Muscle of leg (tissue), 11 donors: ENCODE data around the gene DUSP15. TPM values are rescaled to one million over a fixed set of nuclear protein-coding genes. Genes with fewer than 3 reads are reported as not detected.

ENCODE experiments used
- DNase-seq: peaks from one replicate; pipeline ENCODE4 v3.0.0; 2013
- H3K27ac ChIP-seq: one replicate; pipeline ENCODE4 v1.5.1; 2013; ENCODE audit warnings: mild to moderate bottlenecking, low read length, control low read depth
- H3K27me3 ChIP-seq: one replicate; pipeline ENCODE4 v1.6.1; 2013; ENCODE audit warnings: low read length; ENCODE audit not compliant: control insufficient read depth, insufficient read depth
- H3K36me3 ChIP-seq: one replicate; pipeline ENCODE4 v1.6.1; 2013; ENCODE audit warnings: low read length; ENCODE audit not compliant: control insufficient read depth, insufficient read depth
- H3K4me1 ChIP-seq: one replicate; pipeline ENCODE4 v1.6.1; 2013; ENCODE audit warnings: low read length; ENCODE audit not compliant: control insufficient read depth, insufficient read depth
- H3K4me3 ChIP-seq: one replicate; pipeline ENCODE4 v1.5.1; 2013; ENCODE audit warnings: low read length, control low read depth
- H3K9me3 ChIP-seq: replicated peaks from 2 replicates; pipeline ENCODE4 v1.6.1; 2013; ENCODE audit warnings: low read depth, low read length; ENCODE audit not compliant: control insufficient read depth
- WGBS: methylation state at CpG from one replicate; pipeline ENCODE4 v1.1.5; 2013; ENCODE audit warnings: missing lambda C conversion rate; ENCODE audit not compliant: insufficient coverage; 5-methylcytosine and 5-hydroxymethylcytosine counted together
- polyA plus RNA-seq, 8 donors: library from polyadenylated mRNA; unstranded; fragments of 120-200 nt; gene quantifications; one replicate each; pipeline versions ENCODE4 v1.2.1 to v1.2.3, GENCODE V29; 2013; ENCODE audit warnings: inconsistent platforms in 1 of 8, low replicate concordance in 1 of 8; ENCODE audit not compliant: insufficient read length in 8 of 8, insufficient read depth in 1 of 8
- total RNA-seq: library from RNA; stranded (reverse); fragments of 120-200 nt; gene quantifications from one replicate; pipeline ENCODE4 v1.2.4, GENCODE V29; 2013

The DUSP15 gene
- total and polyA plus RNA-seq, 9 donors: 1.6 to 5.1 (median 2.4) TPM

- DNase-seq: no peak
- no peaks in the 10 kb centered on the region for H3K36me3 ChIP-seq
- H3K9me3 ChIP-seq: no peaks in the 10 kb centered on the region
- H3K4me1 ChIP-seq: no peaks in the 10 kb centered on the region
- H3K27me3 ChIP-seq: no peaks in the 10 kb centered on the region
- no peak overlapping the region for H3K27ac ChIP-seq
- WGBS: 63% methylated on average over 3 of the region's 4 CpGs
- H3K4me3 ChIP-seq: no peak overlapping the region
Observed at GRCh38 chr20:31910071-31910803, 39.9 kb upstream of the DUSP15 start.

- 85% methylated on average over 15 of the region's 17 CpGs for whole genome bisulfite sequencing
Observed at GRCh38 chr20:31909253-31910070, 39.1 kb upstream of the DUSP15 start.

GRCh38 chr20:31908424-31908823 is 38.1 kb upstream of the DUSP15 start:
- Histone ChIP-seq H3K4me1 (no peaks in the 10 kb centered on the region), H3K9me3 (no peaks in the 10 kb centered on the region), H3K4me3 (no peak overlapping the region), H3K27ac (no peak overlapping the region), H3K36me3 (no peaks in the 10 kb centered on the region), H3K27me3 (no peaks in the 10 kb centered on the region)
- DNase-seq: no peak
- 86% methylated on average over 5 of the region's 11 CpGs for WGBS

More at GRCh38 chr20:31909253-31910070, 39.1 kb upstream of the DUSP15 start:
- H3K9me3 ChIP-seq: no peaks in the 10 kb centered on the region
- no peak overlapping the region for H3K4me3 ChIP-seq
- H3K27ac ChIP-seq: no peak overlapping the region
- DNase-seq: no peak
- no peaks in the 10 kb centered on the region for H3K4me1 ChIP-seq
- H3K36me3 ChIP-seq: no peaks in the 10 kb centered on the region
- no peaks in the 10 kb centered on the region for H3K27me3 ChIP-seq

GRCh38 chr20:31908016-31908415 is 37.7 kb upstream of the DUSP15 start:
- H3K9me3 ChIP-seq: no peaks in the 10 kb centered on the region
- WGBS: 92% methylated on average over 4 of the region's 5 CpGs

GRCh38 chr20:31907046-31907445 is 36.7 kb upstream of the DUSP15 start:
- no peaks in the 10 kb centered on the region for H3K4me1 ChIP-seq
- no peak overlapping the region for H3K4me3 ChIP-seq
- no peaks in the 10 kb centered on the region for H3K27me3 ChIP-seq
- no peaks in the 10 kb centered on the region for H3K36me3 ChIP-seq
- H3K27ac ChIP-seq: no peak overlapping the region
- H3K9me3 ChIP-seq: no peaks in the 10 kb centered on the region
- no CpG with 5 or more reads among the region's 5 CpGs for WGBS
- no peak for DNase-seq

More at GRCh38 chr20:31908016-31908415, 37.7 kb upstream of the DUSP15 start:
- no peaks in the 10 kb centered on the region for H3K4me1 ChIP-seq
- no peak for DNase-seq
- H3K27ac ChIP-seq: no peak overlapping the region
- no peaks in the 10 kb centered on the region for H3K36me3 ChIP-seq
- H3K27me3 ChIP-seq: no peaks in the 10 kb centered on the region
- H3K4me3 ChIP-seq: no peak overlapping the region

- no peak overlapping the region for H3K27ac ChIP-seq
- H3K36me3 ChIP-seq: no peaks in the 10 kb centered on the region
- WGBS: 77% methylated on average over 2 of the region's 5 CpGs
- no peaks in the 10 kb centered on the region for H3K9me3 ChIP-seq
- no peaks in the 10 kb centered on the region for H3K4me1 ChIP-seq
- no peak overlapping the region for H3K4me3 ChIP-seq
- no peak for DNase-seq
- H3K27me3 ChIP-seq: no peaks in the 10 kb centered on the region
Observed at GRCh38 chr20:31906001-31906400, 35.7 kb upstream of the DUSP15 start.

- H3K27me3 ChIP-seq: no peaks in the 10 kb centered on the region
- H3K27ac ChIP-seq: no peak overlapping the region
- H3K4me1 ChIP-seq: no peaks in the 10 kb centered on the region
- WGBS: 80% methylated on average over 1 of the region's 1 CpG
- no peak overlapping the region for H3K4me3 ChIP-seq
- no peaks in the 10 kb centered on the region for H3K9me3 ChIP-seq
- H3K36me3 ChIP-seq: no peaks in the 10 kb centered on the region
- no peak for DNase-seq
Observed at GRCh38 chr20:31903627-31904386, 33.5 kb upstream of the DUSP15 start.

- Histone ChIP-seq H3K36me3 (no peaks in the 10 kb centered on the region), H3K9me3 (no peaks in the 10 kb centered on the region), H3K27me3 (no peaks in the 10 kb centered on the region), H3K27ac (no peak overlapping the region), H3K4me3 (no peak overlapping the region), H3K4me1 (no peaks in the 10 kb centered on the region)
- DNase-seq: no peak
- WGBS: 75% methylated on average over 1 of the region's 6 CpGs
Observed at GRCh38 chr20:31901615-31902014, 31.3 kb upstream of the DUSP15 start.

GRCh38 chr20:31897541-31897940 is 27.2 kb upstream of the DUSP15 start:
- H3K27ac ChIP-seq: no peak overlapping the region
- no peak for DNase-seq
- no peak overlapping the region for H3K4me3 ChIP-seq
- no peaks in the 10 kb centered on the region for H3K9me3 ChIP-seq
- no peaks in the 10 kb centered on the region for H3K4me1 ChIP-seq
- no peaks in the 10 kb centered on the region for H3K36me3 ChIP-seq
- H3K27me3 ChIP-seq: no peaks in the 10 kb centered on the region
- 57% methylated on average over 4 of the region's 9 CpGs for WGBS

GRCh38 chr20:31896049-31896448 is 25.7 kb upstream of the DUSP15 start:
- Histone ChIP-seq H3K27ac (no peak overlapping the region), H3K4me3 (no peak overlapping the region), H3K4me1 (no peaks in the 10 kb centered on the region), H3K36me3 (no peaks in the 10 kb centered on the region), H3K27me3 (no peaks in the 10 kb centered on the region), H3K9me3 (no peaks in the 10 kb centered on the region)
- WGBS: 94% methylated on average over 7 of the region's 9 CpGs
- DNase-seq: no peak
